ENCODE data around the gene KCNAB1.
"Not testable (repeated sequence)": the region's sequence is repeated elsewhere in the genome, so short reads cannot be mapped to it uniquely, and the experiment has no call there.

Gene KCNAB1

DNA sequence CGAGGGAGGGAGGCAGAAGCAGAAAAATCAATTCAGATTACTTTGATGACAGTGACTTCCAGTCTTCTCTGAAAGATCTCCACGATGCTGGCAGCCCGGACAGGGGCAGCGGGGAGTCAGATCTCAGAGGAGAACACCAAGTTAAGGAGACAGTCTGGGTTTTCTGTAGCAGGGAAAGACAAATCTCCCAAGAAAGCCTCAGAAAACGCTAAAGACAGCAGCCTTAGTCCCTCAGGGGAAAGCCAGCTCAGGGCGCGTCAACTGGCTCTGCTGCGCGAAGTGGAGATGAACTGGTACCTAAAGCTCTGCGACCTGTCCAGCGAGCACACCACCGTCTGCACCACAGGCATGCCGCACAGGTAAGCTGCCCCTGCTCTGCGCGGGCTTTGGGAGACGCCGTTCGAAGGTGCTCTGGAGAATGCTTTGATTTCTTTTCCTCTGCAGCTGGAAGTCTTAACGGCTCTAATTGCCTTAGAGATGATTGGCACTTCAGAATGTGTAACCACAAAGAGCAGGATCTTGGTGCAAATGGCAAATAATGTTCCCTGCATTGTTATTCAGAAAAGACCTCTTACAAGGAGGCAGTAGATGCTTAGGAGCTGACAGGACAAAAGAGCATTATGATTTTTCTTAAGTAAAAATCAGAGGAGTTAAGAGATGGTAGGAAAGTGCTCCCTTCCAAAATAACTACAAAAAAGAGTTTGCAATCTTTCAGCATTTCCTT lies at the start of gene KCNAB1:
TSS of gene KCNAB1 (plus strand) at position 51 of the 724 bp plus-strand sequence.
- no peak for DNase-seq

GRCh38 chr3:156071031-156071430 lies 49.3 kb upstream of the KCNAB1 start:
- DNase-seq = no peak

- DNase-seq = not testable (repeated sequence)
Observed at GRCh38 chr3:156072950-156073657, 47.3 kb upstream of the KCNAB1 start.

DNA sequence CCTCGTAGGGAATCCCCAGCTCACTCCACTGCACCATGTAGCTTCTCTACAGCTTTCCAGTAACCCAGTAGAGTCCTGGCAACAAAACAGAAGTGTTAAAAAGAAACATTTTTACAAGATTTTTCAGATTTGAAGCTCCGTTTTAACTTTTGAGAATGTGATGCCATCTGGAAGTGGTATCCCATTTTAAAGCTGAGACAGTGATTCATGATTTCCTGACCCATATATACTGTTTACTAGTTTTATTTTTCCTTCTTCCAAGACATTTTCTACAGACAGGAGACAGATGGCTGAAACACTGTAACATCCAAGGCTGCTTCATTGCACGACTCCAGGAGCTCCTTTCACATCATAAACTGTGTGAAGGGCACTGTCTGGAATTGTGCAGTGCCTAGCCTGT lies 30.3 kb upstream of the KCNAB1 start:
- no peak for DNase-seq

- DNase-seq = no peak
Observed at GRCh38 chr3:156093964-156094363, 26.4 kb upstream of the KCNAB1 start.

DNA sequence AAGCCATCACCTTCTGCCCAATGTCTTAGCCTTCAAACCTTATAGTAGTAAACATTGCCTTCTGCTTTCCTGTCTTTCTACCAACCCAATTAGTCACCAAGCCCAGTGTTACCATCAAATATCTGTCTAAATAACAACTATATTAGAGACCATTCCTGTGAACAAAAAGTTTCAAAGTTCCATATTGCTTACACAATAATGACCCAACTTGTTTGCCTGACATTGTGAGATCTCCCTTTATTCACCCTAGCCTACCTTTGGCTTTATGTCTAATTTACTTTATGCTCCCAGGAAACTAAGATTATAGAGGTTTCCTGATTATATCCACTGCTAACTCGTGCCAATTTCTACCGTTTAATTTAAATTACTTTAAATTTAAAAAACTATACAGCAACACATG lies 26.0 kb upstream of the KCNAB1 start:
- DNase-seq = no peak

DNA sequence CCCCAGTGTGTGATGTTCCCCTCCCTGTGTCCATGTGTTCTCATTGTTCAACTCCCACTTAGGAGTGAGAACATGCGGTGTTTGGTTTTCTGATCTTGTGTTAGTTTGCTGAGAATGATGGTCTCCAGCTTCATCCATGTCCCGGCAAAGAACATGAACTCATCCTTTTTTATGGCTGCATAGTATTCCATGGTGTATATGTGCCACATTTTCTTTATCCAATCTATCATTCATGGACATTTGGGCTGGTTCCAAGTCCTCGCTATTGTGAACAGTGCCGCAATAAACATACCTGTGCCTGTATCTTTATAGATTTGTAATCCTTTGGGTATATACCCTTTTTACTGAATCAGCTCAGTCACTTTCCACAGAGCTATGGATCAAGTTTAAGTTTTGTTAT lies 24.7 kb upstream of the KCNAB1 start:
- not testable (repeated sequence) for DNase-seq

DNA sequence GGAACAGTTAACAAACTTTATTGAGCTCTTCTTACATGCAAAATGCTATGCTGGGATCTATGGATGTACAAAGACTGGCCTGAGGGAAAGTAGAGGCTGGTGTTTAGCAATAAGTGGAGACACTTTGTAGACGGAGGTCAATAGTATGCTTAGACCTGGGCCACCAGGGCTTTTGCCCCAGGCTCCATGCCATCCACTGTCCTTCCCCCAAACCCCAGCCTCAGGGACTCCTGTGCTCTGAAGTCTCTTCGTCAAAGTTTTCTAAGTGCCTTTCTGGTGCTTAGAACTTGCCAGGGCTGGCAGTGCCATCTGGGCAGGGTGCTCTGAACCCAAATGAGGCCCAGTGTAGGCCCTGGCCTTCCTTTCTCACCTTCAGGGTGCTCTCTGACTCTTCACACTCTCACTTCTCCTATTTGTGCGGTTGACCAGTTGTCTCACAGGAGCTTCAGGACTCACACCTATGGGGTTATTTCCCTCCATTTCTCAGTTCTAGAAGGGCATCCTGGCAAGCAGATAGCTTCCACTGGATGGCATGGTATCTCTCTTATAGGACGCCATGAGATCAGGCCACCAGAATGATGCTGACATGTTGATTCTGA lies 21.8 kb upstream of the KCNAB1 start:
- DNase-seq = no peak

DNA sequence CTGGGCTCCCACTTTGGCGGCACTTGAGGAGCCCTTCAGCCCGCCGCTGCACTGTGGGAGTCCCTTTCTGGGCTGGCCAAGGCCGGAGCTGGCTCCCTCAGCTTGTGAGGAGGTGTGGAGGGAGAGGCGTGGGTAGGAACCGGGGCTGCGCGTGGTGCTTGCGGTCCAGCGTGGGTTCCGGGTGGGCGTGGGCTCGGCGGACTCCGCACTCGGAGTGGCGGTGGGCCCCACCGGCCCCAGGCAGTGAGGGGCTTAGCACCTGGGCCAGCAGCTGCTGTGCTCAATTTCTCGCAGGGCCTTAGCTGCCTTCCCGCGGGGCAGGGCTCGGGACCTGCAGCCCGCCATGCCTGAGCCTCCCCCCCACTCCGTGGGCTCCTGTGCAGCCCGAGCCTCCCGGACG lies 21.0 kb upstream of the KCNAB1 start:
- DNase-seq = not testable (repeated sequence)

DNA sequence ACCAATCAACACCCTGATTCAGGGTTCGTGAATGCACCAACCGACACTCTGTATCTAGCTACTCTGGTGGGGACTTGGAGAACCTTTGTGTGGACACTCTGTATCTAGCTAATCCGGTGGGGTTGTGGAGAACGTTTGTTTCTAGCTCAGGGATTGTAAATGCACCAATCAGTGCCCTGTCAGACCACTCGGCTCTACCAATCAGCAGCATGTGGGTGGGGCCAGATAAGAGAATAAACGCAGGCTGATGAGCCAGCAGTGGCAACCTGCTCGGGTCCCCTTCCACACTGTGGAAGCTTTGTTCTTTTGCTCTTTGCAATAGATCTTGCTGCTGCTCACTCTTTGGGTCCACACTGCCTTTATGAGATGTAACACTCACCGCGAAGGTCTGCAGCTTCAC lies 20.4 kb upstream of the KCNAB1 start:
- not testable (repeated sequence) for DNase-seq

GRCh38 chr3:156102267-156102931 lies 18.0 kb upstream of the KCNAB1 start:
- DNase-seq = no peak

GRCh38 chr3:156106721-156107373 lies 13.5 kb upstream of the KCNAB1 start:
- DNase-seq = no peak

GRCh38 chr3:156107504-156107903 lies 12.9 kb upstream of the KCNAB1 start:
- DNase-seq = no peak

DNA sequence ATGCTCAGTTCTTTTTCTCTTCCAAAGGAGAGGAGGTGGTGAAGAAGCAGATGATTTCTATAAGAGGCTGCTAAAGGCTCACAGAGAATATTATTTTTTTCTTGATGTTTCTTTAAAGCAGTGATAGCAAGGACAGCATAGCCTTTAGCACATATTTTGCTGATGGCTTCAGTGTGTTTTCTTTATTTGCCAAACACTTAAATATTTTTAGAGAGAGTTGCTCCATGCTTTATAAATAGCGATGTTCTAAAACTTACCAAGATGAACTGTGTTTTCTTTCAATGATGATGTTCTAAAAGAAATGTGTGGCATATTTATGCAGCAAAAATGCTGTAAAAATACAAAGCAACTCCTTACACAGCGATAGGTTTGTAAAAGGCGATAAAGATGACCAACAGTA lies 11.8 kb upstream of the KCNAB1 start:
- DNase-seq = no peak

DNA sequence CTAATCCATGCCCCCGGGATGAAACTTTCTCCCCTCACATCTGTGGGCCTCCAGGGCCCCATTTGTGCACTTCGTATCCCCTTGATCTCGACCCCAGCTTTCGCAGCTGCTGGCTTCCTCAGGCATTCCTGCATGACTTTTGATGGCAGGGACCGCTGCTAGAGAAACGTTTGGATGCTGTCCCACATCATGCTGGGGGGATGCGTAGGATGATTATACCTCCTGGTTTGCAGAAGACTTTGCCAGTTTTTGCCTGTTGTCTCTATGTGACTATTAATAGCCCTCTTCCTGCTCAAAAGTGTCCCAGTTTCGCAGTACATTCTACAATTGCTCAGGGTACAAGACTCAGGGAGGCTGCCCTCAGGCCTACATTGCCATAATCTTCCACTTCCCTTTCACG lies 10.4 kb upstream of the KCNAB1 start:
- DNase-seq = no peak

- no peak for DNase-seq
Observed at GRCh38 chr3:156126467-156126866, 6.1 kb downstream of the KCNAB1 start.

- no peak for DNase-seq
Observed at GRCh38 chr3:156131241-156131640, 10.9 kb downstream of the KCNAB1 start.

DNA sequence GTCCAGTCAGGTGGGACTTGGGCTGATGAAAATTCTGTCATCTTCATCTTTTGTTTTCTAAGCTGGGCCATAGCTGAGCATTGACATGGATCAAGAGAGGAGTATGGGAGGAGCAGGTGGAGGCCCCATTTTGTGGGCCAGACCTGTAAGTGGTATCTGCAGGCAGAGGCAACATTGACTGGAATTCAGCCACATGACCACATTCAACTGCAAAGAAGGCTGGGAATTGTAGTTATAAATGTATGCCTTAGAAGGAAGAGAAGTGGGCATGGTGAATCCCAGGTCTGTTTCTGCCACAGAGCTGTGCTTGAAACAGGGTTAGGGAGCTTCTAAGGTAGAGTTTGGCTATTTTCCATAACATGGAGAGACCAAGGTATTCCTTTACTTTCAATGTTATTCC lies 11.4 kb downstream of the KCNAB1 start:
- DNase-seq = no peak

DNA sequence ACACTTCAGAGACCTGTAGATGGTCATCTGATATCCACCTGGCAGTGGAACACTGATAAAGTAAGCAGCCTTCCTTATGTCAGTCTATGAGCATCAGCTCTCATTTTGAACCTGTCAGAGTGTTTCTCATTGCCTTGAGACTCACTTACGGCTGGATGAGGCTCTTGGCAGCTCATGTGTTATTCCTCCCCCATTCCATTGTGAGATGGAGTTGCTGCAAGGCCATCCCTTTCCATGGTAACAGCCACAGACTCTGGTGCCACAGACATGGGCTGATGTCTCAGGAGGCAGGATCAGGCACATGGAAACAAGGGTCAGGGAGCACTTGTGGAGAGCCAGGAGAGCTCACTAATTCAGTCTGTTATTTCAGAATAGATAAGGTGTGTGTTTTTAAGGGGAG lies 11.9 kb downstream of the KCNAB1 start:
- DNase-seq = no peak

DNA sequence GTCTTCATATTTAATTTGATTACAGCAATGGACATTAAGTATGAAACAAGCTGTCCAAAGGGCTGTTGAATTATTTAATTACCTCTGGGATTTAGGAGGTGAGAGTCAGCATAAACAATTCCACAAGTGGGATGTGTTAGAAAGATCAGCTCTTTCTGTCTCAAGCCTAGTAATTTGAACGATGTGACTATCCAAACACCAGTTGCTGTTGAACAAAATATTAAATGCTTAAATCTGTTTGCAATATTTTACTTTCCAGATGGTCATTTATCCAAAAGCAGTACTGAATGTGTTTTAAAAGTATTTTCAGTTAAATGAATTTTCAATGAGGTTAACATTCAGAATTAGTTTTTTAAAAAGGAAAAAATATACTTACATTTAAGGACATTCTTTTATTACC lies 12.7 kb downstream of the KCNAB1 start:
- DNase-seq = no peak

DNA sequence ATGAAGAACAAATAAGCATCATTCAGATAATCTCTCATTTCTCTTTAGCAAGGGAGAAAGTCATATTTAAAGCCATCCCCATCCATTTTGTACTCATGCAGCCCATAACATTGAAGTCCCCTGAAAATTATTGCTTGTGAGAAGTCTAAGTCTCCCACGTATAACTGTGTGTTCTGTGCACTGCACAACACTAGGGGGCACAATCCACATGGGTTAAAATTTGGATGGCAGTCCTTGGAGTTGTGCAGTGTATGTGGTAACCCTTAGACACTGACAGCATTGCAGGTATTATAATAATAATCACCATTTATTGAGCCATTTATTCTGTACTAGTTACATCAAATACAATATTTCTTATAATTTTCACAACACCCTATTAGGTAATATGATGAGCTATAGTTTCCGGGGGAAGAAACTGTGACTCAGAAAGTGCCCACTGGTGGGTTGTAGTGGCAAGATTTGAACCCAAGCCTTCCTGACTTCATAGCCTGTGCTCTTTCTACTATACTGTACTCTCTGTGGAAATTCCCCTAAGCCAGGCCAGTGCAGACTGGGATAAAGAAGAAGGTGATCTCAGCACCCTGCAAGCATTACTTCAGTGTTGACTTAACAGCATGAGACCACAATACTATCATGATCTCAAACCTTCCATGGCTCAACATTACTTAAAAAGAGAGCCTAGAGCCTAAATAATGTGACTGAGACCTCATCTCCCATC lies 15.7 kb downstream of the KCNAB1 start:
- peak; percentile 71 for DNase-seq

GRCh38 chr3:156137397-156137796 lies 17.0 kb downstream of the KCNAB1 start:
- peak; percentile 8 for DNase-seq
